Measurements from ENCODE around the gene GNB1L. TPM values are rescaled to one million over a fixed set of nuclear protein-coding genes. Genes with fewer than 3 reads are reported as not detected.

The GNB1L gene
- total and polyA plus RNA-seq, 2 of the 13 experiments (the other 11 are each of a cell fraction or from before 2014, with no cell fraction given): 2.5 to 7.4 TPM

GRCh38 chr22:19807161-19807913, 47.3 kb downstream of the GNB1L start:
- intact Hi-C loops (cut with micrococcal nuclease; ENCODE audit: unreplicated experiment): no loop called here

GRCh38 chr22:19806213-19807160, 48.2 kb downstream of the GNB1L start:
- POLR2A ChIA-PET: no interaction called here
- no peak for FAIRE-seq
- intact Hi-C loops (cut with micrococcal nuclease; ENCODE audit: unreplicated experiment): no loop called here
- no peak for TF ChIP-seq CCAR2 (optimal IDR thresholded peaks at IDR 0.05; ENCODE audit: low read depth, low read length)
- TF ChIP-seq MXD4 (CRISPR knock-in tag; IDR thresholded peaks at IDR 0.05): no peak
- no peak for TF ChIP-seq CBX5 (CRISPR knock-in tag; IDR thresholded peaks at IDR 0.05; ENCODE audit: borderline replicate concordance)
- no peak for TF ChIP-seq KDM5B (CRISPR knock-in tag; IDR thresholded peaks at IDR 0.05; ENCODE audit: borderline replicate concordance)
- TF ChIP-seq ZNF569 (CRISPR knock-in tag; IDR thresholded peaks at IDR 0.05; ENCODE audit: borderline replicate concordance): no peak
- no peak for TF ChIP-seq ZNF766 (CRISPR knock-in tag; IDR thresholded peaks at IDR 0.05; ENCODE audit: borderline replicate concordance)
- no peak for TF ChIP-seq ZNF232 (CRISPR knock-in tag; IDR thresholded peaks at IDR 0.05; ENCODE audit: borderline replicate concordance)
- TF ChIP-seq REXO4 (CRISPR knock-in tag; IDR thresholded peaks at IDR 0.05; ENCODE audit: borderline replicate concordance): no peak
- no peak for TF ChIP-seq IKZF4 (CRISPR knock-in tag; IDR thresholded peaks at IDR 0.05; ENCODE audit: borderline replicate concordance, low read depth, not compliant biosample characterization)
- TF ChIP-seq KDM3A (CRISPR knock-in tag; IDR thresholded peaks at IDR 0.05; ENCODE audit: low read depth): no peak
- TF ChIP-seq ZBTB46 (CRISPR knock-in tag; IDR thresholded peaks at IDR 0.05; ENCODE audit: borderline replicate concordance): no peak
- no peak for TF ChIP-seq HOMEZ (CRISPR knock-in tag; IDR thresholded peaks at IDR 0.05; ENCODE audit: low read depth)

More at GRCh38 chr22:19807161-19807913, 47.3 kb downstream of the GNB1L start:
- H3K4me1 ChIP-seq (ENCODE audit: insufficient read depth, low read length): no peaks in the 10 kb centered on the region
- no peaks in the 10 kb centered on the region for H3K36me3 ChIP-seq (replicated peaks in 1 of 2; ENCODE audit: control insufficient read depth in 1 of 2, insufficient read depth in 2 of 2, low read length in 2 of 2)
- no peak overlapping the region for H3K9ac ChIP-seq (ENCODE audit: insufficient read depth, low read depth, low read length)
- ChIA-PET CTCF (ENCODE audit: low intra/inter-chr PET ratio, low total read pairs) (no interaction called here), POLR2A (no interaction called here)
- H3K27ac ChIP-seq (ENCODE audit: extremely low read length, insufficient read depth, low read length): no peak overlapping the region
- in situ Hi-C loops (cut with HindIII; ENCODE audit: extremely low pct_ligation_motif_present, low pct_unique_long_range_greater_than_20kb): no loop called here
- 85% methylated on average over 4 of the region's 15 CpGs for WGBS (ENCODE audit: low lambda C conversion rate)
- no peak overlapping the region for H3K4me2 ChIP-seq (ENCODE audit: low read depth, low read length)
- ATAC-seq (no peak), DNase-seq (ENCODE audit: low spot score) (no peak), FAIRE-seq (no peak)
- TF ChIP-seq FOSL2 (CRISPR knock-in tag; IDR thresholded peaks at IDR 0.05): no peak
- TF ChIP-seq POLR2G (IDR thresholded peaks at IDR 0.05; ENCODE audit: low read depth, low read length): no peak
- H3K4me3 ChIP-seq (replicated peaks in 1 of 3; ENCODE audit: insufficient read depth in 1 of 3, low read depth in 2 of 3, low read length in 3 of 3): no peak overlapping the region
- BruUV-seq (replicated peaks): no TSS peak
- no peak overlapping the region for H2AFZ ChIP-seq (ENCODE audit: low read length)
- H4K20me1 ChIP-seq (ENCODE audit: insufficient read depth, low read length): no peaks in the 10 kb centered on the region
- H3K9me3 ChIP-seq (ENCODE audit: low read length): no peaks in the 10 kb centered on the region
- H3K27me3 ChIP-seq (ENCODE audit: control insufficient read depth in 1 of 2, insufficient read depth in 2 of 2, low read length in 2 of 2): no peaks in the 10 kb centered on the region
- no peaks in the 10 kb centered on the region for H3K79me2 ChIP-seq (ENCODE audit: insufficient read depth, low read length)

More at GRCh38 chr22:19806213-19807160, 48.2 kb downstream of the GNB1L start:
- CTCF ChIA-PET (ENCODE audit: low intra/inter-chr PET ratio, low total read pairs): no interaction called here
- no peaks in the 10 kb centered on the region for H3K79me2 ChIP-seq (ENCODE audit: insufficient read depth, low read length)
- no peak overlapping the region for H3K27ac ChIP-seq (ENCODE audit: extremely low read length, insufficient read depth, low read length)
- H3K27me3 ChIP-seq (ENCODE audit: control insufficient read depth in 1 of 2, insufficient read depth in 2 of 2, low read length in 2 of 2): no peaks in the 10 kb centered on the region
- H3K4me3 ChIP-seq (replicated peaks in 1 of 3; ENCODE audit: insufficient read depth in 1 of 3, low read depth in 2 of 3, low read length in 3 of 3): no peak overlapping the region
- no peaks in the 10 kb centered on the region for H3K36me3 ChIP-seq (replicated peaks in 1 of 2; ENCODE audit: control insufficient read depth in 1 of 2, insufficient read depth in 2 of 2, low read length in 2 of 2)
- BruUV-seq (replicated peaks): no TSS peak
- H3K9ac ChIP-seq (ENCODE audit: insufficient read depth, low read depth, low read length): no peak overlapping the region
- no peak overlapping the region for H2AFZ ChIP-seq (ENCODE audit: low read length)
- no peaks in the 10 kb centered on the region for H3K9me3 ChIP-seq (ENCODE audit: low read length)
- H3K4me2 ChIP-seq (ENCODE audit: low read depth, low read length): no peak overlapping the region
- WGBS (ENCODE audit: low lambda C conversion rate): 88% methylated on average over 22 of the region's 38 CpGs
- DNase-seq (ENCODE audit: low spot score) (no peak), ATAC-seq (no peak)
- in situ Hi-C loops (cut with HindIII; ENCODE audit: extremely low pct_ligation_motif_present, low pct_unique_long_range_greater_than_20kb): no loop called here
- no peaks in the 10 kb centered on the region for H4K20me1 ChIP-seq (ENCODE audit: insufficient read depth, low read length)
- H3K4me1 ChIP-seq (ENCODE audit: insufficient read depth, low read length): no peaks in the 10 kb centered on the region

Data from HepG2 (cell line).